EL (cell line): ENCODE data around the gene GAS2L3.
"Not testable (repeated sequence)": the region's sequence is repeated elsewhere in the genome, so short reads cannot be mapped to it uniquely, and the experiment has no call there.

Source experiments
- DNase-seq: peaks from one replicate; pipeline ENCODE4 v3.0.0-alpha.2; 2016

Gene GAS2L3

DNA sequence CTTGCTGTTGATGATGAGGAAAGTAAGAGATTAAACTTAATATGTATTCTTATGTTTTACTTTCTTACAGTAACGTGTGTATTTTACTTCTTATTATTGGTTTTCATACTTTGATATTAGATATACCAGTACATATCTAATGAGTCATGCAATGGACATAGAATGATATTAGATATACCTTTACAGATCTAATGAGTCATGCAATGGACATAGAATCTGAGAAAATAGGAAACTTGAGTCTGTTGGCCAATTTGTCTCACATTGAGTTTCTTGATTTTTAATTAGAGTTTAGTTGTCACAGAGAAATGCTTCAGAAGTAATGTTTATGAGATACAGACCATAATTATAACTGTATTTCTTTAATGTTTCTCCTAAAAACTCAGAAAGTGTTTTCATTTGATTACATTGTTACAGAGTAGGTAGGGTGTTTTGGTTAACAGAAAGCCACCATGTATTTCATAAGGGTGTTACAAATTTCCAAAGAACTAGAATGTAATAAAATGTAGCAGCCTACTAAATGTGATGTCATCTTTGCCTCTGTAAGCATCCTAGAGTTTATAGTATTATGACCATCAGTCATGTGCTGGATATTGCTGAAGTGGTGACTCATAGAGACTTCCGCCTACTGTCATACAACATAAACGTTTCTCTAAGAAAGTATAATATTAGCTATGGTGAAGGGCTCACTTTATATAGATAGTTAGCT, 3.0 kb downstream of the GAS2L3 start:
- DNase-seq = peak; percentile 89

DNA sequence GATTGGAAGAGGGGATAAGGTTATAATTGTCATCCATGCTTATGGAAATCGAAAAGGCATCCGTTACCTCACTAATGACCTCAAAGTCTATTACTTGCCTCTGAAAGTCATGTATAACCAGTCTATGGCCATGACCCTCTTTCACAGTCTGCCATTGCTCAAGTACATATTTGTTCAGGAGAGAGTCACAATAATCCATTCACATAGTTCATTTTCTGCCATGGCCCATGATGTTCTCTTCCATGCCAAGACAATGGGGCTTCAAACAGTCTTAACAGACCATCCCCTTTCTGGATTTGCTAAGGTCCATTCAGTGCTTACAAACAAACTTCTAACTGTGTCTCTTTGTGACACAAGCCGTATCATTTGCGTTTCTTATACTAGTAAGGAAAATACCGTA, 5.4 kb downstream of the GAS2L3 start:
- DNase-seq = no peak

DNA sequence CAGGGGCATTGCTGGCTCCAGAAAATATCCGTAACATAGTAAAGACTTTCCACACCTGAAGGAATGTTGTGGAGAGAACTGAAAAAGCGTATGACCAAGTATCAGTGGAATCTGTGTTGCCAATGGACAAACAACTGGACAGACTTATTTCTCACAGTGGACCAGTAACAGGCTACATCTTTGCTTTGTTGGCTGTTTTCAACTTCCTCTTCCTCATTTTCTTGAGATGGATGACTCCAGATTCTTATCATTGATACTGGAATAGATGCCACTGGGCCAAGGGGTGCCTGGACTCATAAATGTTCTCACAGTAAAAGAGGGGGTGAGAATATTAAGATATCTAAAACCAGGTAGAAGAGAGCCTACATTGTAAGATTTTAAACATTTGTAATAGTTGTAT, 6.4 kb downstream of the GAS2L3 start:
- DNase-seq = no peak

DNA sequence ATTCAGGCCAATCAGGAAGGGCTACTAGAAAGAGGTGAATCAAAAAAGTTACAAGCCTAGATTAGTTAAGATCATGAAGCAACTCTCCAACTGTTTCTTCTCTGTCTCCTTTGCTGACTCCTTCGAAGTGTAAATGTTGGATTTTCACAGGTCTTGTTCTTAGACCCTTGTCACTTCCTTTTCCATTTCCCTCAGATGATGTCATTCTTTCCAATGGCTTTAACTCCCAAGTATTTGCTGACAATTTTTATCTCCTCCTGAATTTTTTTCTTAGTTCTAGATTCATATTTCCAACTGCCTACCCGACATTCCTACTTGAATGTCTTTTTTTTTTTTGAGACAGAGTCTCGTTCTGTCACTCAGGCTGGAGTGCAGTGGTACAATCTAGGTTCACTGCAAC, 10.8 kb downstream of the GAS2L3 start:
- no peak for DNase-seq

- no peak for DNase-seq
Observed at GRCh38 chr12:100591979-100592378, 18.5 kb downstream of the GAS2L3 start.

- peak; percentile 32 for DNase-seq
Observed at GRCh38 chr12:100593490-100593889, 20.0 kb downstream of the GAS2L3 start.

- no peak for DNase-seq
Observed at GRCh38 chr12:100601626-100602025, 28.1 kb downstream of the GAS2L3 start.

GRCh38 chr12:100602997-100603396, 29.5 kb downstream of the GAS2L3 start:
- not testable (repeated sequence) for DNase-seq

GRCh38 chr12:100608776-100609175, 35.3 kb downstream of the GAS2L3 start:
- no peak for DNase-seq

- DNase-seq = peak; percentile 68
Observed at GRCh38 chr12:100610666-100611430, 37.4 kb downstream of the GAS2L3 start.

DNA sequence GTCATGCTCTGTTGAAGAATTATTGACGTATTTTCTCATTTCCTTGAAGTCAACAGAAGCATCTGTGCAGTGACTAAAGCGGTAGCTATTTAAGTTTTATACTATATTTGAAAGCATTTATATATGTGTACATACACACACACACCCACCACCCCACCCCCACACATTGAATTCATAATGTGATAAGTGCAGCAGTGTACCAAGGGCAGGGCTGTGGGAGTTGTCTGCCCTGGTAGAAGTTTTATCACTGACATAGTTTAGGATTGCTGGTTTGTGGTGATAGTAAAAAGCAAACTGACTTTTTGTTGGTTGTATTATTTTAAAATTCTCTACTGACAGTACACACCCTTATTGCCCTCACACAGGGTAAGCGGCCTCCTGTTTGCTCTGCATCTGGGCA, 39.1 kb downstream of the GAS2L3 start:
- DNase-seq = no peak

DNA sequence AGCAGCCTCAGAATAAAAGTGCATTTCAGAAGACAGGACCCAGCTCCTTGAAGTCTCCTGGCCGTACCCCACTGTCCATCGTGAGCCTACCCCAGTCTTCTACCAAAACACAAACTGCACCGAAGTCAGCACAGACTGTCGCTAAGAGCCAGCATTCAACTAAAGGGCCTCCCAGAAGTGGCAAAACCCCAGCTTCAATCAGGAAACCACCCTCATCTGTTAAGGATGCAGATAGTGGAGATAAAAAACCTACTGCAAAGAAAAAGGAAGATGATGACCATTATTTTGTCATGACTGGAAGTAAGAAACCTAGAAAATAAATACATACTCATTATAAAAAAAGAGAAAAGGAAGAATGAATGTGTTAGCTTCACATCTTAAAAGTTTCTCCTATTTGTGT, 51.1 kb downstream of the GAS2L3 start:
- no peak for DNase-seq

GRCh38 chr12:100632445-100632892, 59.0 kb downstream of the GAS2L3 start:
- no peak for DNase-seq

DNA sequence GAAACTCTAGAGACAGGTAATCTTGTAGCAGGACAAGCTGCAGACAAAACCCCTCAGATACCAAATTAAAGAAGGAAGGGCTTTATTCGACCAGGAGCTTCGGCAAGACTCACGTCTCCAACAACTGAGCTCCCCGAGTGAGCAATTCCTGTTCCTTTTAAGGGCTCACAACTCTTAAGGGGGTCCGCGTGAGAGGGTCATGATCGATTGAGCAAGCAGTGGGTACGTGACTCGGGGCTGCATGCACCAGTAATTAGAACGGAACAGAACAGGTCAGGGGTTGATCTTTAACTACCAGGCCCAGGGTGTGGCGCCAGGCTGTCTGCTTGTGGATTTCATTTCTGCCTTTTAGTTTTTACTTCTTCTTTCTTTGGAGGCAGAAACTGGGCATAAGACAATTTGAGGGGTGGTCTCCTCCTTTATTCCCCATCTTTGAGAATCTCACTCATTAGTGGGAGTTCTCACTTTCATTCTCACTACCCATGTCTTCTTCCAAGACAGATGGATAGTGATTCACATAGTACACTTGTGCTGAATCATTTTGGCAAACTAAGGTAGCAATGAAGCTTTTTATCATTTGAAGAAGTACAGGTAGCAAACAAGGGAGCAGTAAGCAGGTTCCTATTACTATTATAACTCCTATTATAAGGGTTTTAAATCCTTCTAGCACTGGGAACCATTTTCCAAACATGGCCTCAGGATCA, 59.8 kb downstream of the GAS2L3 start:
- DNase-seq = not testable (repeated sequence)

GRCh38 chr12:100643246-100643645, 69.8 kb downstream of the GAS2L3 start:
- DNase-seq = no peak

DNA sequence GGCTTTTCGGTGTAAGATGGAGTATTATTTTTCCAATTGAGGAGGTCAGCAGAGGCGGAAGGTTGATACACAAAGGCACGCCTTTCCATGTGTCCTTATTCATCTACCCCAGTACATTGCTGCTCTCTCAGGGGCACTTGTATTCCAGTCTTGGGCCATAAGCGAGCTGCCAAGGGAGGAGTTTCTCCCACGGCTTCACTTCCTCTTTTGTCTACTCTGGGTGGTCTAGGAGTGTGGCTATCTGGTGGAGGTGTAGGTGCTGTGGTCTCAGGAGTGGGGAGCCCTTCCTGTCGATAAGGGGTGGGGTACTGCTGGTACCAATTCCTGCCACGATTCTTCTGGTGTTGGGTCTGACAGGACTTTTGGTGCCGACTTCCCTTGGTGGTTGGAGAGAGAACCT, 73.4 kb downstream of the GAS2L3 start:
- DNase-seq = no peak

DNA sequence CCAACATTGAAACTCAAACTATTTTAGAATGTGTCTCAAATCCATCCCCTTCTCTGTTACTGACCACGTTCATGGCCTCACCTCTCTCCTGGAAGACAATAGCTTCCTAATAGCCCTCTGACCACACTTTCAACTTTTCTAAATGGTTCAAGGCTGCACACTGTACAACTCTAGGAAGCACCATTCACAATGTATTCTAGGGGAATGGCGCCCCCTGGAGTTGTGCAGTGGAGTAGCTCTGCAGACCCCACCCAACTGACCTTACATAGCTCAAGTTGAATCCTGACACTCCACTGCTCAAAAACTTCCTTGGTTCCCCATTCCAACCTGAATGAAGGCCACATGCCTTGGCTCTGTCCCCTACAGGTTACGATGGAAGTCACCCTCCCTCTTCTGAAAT, 77.6 kb downstream of the GAS2L3 start:
- DNase-seq = no peak

DNA sequence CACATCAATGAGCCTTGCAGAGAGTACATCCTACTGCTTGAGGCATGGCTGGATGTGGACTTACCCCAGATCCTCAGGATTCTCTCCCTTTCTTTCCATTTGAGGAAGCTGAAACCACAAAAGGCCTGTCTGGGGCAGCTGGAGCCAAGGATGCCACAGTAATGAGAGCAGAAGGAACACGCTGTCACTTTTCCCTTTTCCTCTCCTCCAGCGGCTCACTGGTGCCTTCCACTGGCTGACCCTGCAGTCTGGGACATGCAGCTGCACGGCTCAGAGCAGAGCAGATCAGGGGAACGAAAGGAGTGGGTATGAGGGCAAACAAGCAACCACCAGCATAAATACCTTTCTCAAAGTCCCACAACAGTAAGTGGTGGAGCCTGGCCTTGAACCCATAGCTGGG, 78.2 kb downstream of the GAS2L3 start:
- DNase-seq = no peak

GRCh38 chr12:100652488-100652887, 79.0 kb downstream of the GAS2L3 start:
- DNase-seq = no peak

DNA sequence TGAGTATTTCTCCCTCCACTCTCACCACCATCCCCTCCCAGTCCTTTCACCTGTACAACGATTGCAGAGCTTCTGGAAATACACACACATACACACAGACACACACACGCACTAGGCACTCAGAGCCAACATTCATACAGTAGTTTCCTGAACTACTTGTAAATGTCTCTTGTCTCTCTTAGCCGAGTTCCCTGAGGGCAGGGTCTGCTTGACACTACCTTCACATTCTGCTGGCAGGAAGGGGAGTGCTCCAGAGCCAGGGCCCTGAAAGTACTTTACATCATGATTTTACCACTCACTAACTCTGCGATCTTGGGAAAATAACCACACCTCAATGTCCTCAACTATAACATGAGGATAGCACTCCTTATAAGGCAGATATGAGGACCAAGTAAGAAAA, 82.7 kb downstream of the GAS2L3 start:
- no peak for DNase-seq

DNA sequence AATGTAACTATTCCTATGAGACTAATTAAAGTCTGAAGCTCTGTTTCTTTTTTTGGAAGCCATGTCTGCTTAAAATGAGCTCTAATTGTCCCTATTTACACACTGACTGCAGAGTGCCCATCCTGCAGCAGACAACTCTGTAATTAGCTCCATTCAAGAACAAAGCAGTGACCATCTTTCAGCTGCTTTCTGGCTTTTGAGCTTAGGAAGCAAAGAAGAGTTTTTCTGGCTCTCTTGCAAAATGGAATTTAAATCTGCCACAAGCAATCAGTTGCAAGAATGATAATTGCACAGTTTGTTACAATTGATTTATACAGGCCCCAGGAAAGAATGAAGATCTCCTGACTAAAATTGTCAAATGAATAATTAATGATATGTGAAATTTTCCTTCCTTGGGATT, 83.4 kb downstream of the GAS2L3 start:
- no peak for DNase-seq

- DNase-seq = peak; percentile 65
Observed at GRCh38 chr12:100661300-100661951, 87.9 kb downstream of the GAS2L3 start.

DNA sequence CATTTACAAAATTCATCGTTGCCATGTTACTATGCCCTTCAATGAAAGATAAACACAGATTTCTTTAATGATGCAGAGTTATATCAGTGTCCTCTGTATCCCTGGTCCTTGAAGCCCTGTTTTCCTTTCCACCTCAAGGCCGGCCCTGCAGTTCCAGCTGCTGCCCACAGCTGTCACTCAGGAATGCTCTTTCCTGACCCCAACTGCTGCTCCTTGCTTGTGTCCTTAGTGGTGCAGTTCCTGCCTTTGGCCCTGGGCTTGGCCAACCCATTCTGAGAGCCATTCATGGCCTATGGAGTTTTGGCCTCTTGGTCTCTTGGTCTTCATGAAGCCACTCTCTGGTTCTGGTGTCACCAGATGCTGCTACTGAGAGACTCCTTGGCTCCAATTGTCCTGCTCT, 93.1 kb downstream of the GAS2L3 start:
- DNase-seq = no peak
